Caco-2 (cell line): ENCODE measurements around the gene POLR1G. TPM values are rescaled to one million over a fixed set of nuclear protein-coding genes. Genes with fewer than 3 reads are reported as not detected.

ENCODE experiments used
- BruUV-seq: library from RNA; stranded (reverse); fragments of 400-500 nt; replicated peaks from 2 replicates; lab custom pipeline; 2021; lab: Mats Ljungman, UMichigan
- CTCF ChIA-PET: fragments of 300-600 bp; sonication (Branson Sonifier 250); formaldehyde crosslinking; loops from one replicate; lab custom pipeline; 2022; ENCODE audit warnings: antibody characterized with exemption; lab: Charles Lee
- POLR2A ChIA-PET: fragments of 300-600 bp; sonication (Branson Sonifier 250); formaldehyde crosslinking; loops from one replicate; lab custom pipeline; 2022; ENCODE audit warnings: antibody characterized with exemption; lab: Charles Lee
- DNase-seq, 2 experiments: peaks; one replicate each; pipeline versions ENCODE4 v3.0.0 to v3.0.0-alpha.2; 2020 to 2022
- H3K27me3 ChIP-seq: replicated peaks from 2 replicates; pipeline ENCODE4 v1.6.0; 2011; ENCODE audit warnings: low read length; ENCODE audit not compliant: control insufficient read depth, insufficient read depth
- H3K36me3 ChIP-seq: 2 replicates; pipeline ENCODE4 v1.5.1; 2011; ENCODE audit warnings: low read length; ENCODE audit not compliant: control insufficient read depth, insufficient read depth
- H3K4me1 ChIP-seq: fragments of 250-450 bp; sonication (Bioruptor Pico); 2 replicates; pipeline ENCODE4 v1.5.1; 2020; ENCODE audit warnings: mild to moderate bottlenecking
- H3K4me3 ChIP-seq: 2 replicates; pipeline ENCODE4 v1.5.1; 2011; ENCODE audit warnings: low read depth, mild to moderate bottlenecking, control low read depth, low read length
- H3K9me3 ChIP-seq: fragments of 250-450 bp; sonication (Bioruptor Pico); 2 replicates; pipeline ENCODE4 v1.5.1; 2020; ENCODE audit warnings: mild to moderate bottlenecking, moderate library complexity
- H3K27ac Mint-ChIP-seq: one replicate; pipeline ENCODE4 v1.8.0; 2022; ENCODE audit warnings: mixed read lengths; ENCODE audit not compliant: unreplicated experiment
- H3K27me3 Mint-ChIP-seq: one replicate; pipeline ENCODE4 v1.8.0; 2022; ENCODE audit warnings: mixed read lengths; ENCODE audit not compliant: insufficient read depth, unreplicated experiment
- H3K36me3 Mint-ChIP-seq: one replicate; pipeline ENCODE4 v1.8.0; 2022; ENCODE audit warnings: mild to moderate bottlenecking, mixed read lengths; ENCODE audit not compliant: insufficient read depth, unreplicated experiment
- H3K4me1 Mint-ChIP-seq: one replicate; pipeline ENCODE4 v1.8.0; 2022; ENCODE audit warnings: low read depth, mixed read lengths; ENCODE audit not compliant: unreplicated experiment
- H3K4me3 Mint-ChIP-seq: one replicate; pipeline ENCODE4 v1.8.0; 2022; ENCODE audit warnings: mild to moderate bottlenecking, moderate library complexity, mixed read lengths; ENCODE audit not compliant: unreplicated experiment
- H3K9me3 Mint-ChIP-seq: one replicate; pipeline ENCODE4 v1.8.0; 2022; ENCODE audit warnings: mixed read lengths; ENCODE audit not compliant: unreplicated experiment
- CTCF ChIP-seq, 2 experiments: fragments of 200-600 bp in 1 of 2; IDR thresholded peaks; 1 replicate in 1 of 2; 2 replicates in 1 of 2; pipeline versions ENCODE4 v1.5.1 to v1.8.0; 2011 to 2022; ENCODE audit warnings: antibody characterized with exemption in 1 of 2, control low read depth in 1 of 2, inconsistent platforms in 1 of 2, low read depth in 1 of 2, low read length in 1 of 2, mild to moderate bottlenecking in 1 of 2, moderate library complexity in 1 of 2; ENCODE audit not compliant: insufficient read depth in 1 of 2, severe bottlenecking in 1 of 2, unreplicated experiment in 1 of 2
- intact Hi-C: fragments of 100-400 bp; cut with micrococcal nuclease; formaldehyde crosslinking; loops from one replicate; pipeline ENCODE4 v1.10.0; 2022; ENCODE audit not compliant: unreplicated experiment
- total RNA-seq: library from RNA; stranded (reverse); gene quantifications from 2 replicates; pipeline ENCODE4 v1.2.3, GENCODE V29; 2022

The POLR1G gene
- total RNA-seq, 1 experiment from 2014 or later = 27.7 TPM

GRCh38 chr19:45423033-45423588 lies 16.7 kb downstream of the POLR1G start:
- H3K27me3 Mint-ChIP-seq = no peaks in the 10 kb centered on the region
- H3K4me1 Mint-ChIP-seq = peaks cover 20% of the 10 kb centered on the region
- intact Hi-C loops = loop anchor here (1.0 to 5.0 kb wide), 4 partner anchors 18 to 62 kb away; partner anchors contain the start of gene PPP1R13L
- H3K27ac Mint-ChIP-seq = peak overlapping the region; percentile 89
- peaks cover 2% of the 10 kb centered on the region for H3K36me3 ChIP-seq
- ChIA-PET CTCF (interaction anchor here (0.5 to 4.1 kb wide), 5 partner anchors 16 to 346 kb away, joined by 3 to 18 read pairs (median 3); no protein-coding TSS in a partner anchor), POLR2A (interaction anchor here (0.6 to 1.0 kb wide), 4 partner anchors 9 to 98 kb away, joined by 4 to 8 read pairs (median 6); no protein-coding TSS in a partner anchor)
- no peaks in the 10 kb centered on the region for H3K9me3 Mint-ChIP-seq
- no peaks in the 10 kb centered on the region for H3K27me3 ChIP-seq
- TF ChIP-seq CTCF (IDR thresholded peaks at IDR 0.05; ENCODE audit: insufficient read depth in 1 of 2, low read depth in 1 of 2, low read length in 1 of 2, severe bottlenecking in 1 of 2, unreplicated experiment in 1 of 2) = no peak
- no peaks in the 10 kb centered on the region for H3K9me3 ChIP-seq
- peak overlapping the region; percentile 65 for H3K4me3 ChIP-seq
- no peak for DNase-seq
- peak overlapping the region; percentile 86 for H3K4me3 Mint-ChIP-seq
- H3K4me1 ChIP-seq = peaks cover 15% of the 10 kb centered on the region
- peaks cover 29% of the 10 kb centered on the region for H3K36me3 Mint-ChIP-seq
- TSS peak; percentile 84 for BruUV-seq

GRCh38 chr19:45423589-45424190 lies 17.2 kb downstream of the POLR1G start, which contains the start of gene ERCC1:
ERCC1 (minus strand) TSS chr19:45423917; CDS start chr19:45423374, 543 bp downstream.
- H3K4me3 ChIP-seq = peak within 1 kb of the TSS; percentile 65
- H3K27me3 ChIP-seq = no peaks in the 10 kb centered on the region
- TSS peak; percentile 83 for BruUV-seq
- intact Hi-C loops = loop anchor here (1.0 to 5.0 kb wide), 4 partner anchors 18 to 61 kb away; partner anchors contain the start of gene PPP1R13L
- peak; percentile 99 to 100 for DNase-seq
- H3K36me3 Mint-ChIP-seq = peaks cover 26% of the 10 kb centered on the region
- ChIA-PET POLR2A (interaction anchor here (0.6 to 1.0 kb wide), 4 partner anchors 9 to 99 kb away, joined by 4 to 8 read pairs (median 6); no protein-coding TSS in a partner anchor), CTCF (interaction anchor here (0.7 to 4.1 kb wide), 4 partner anchors 16 to 62 kb away, joined by 3 to 18 read pairs (median 5); no protein-coding TSS in a partner anchor)
- H3K27ac Mint-ChIP-seq = peak within 1 kb of the TSS; percentile 89
- H3K4me1 ChIP-seq = peaks cover 15% of the 10 kb centered on the region
- H3K36me3 ChIP-seq = peaks cover 2% of the 10 kb centered on the region
- H3K27me3 Mint-ChIP-seq = no peaks in the 10 kb centered on the region
- H3K4me3 Mint-ChIP-seq = peak within 1 kb of the TSS; percentile 86
- peaks cover 20% of the 10 kb centered on the region for H3K4me1 Mint-ChIP-seq
- no peaks in the 10 kb centered on the region for H3K9me3 Mint-ChIP-seq
- TF ChIP-seq CTCF (IDR thresholded peaks at IDR 0.05; ENCODE audit: insufficient read depth in 1 of 2, low read depth in 1 of 2, low read length in 1 of 2, severe bottlenecking in 1 of 2, unreplicated experiment in 1 of 2) = no peak
- H3K9me3 ChIP-seq = no peaks in the 10 kb centered on the region
